GM18870 (cell line): ENCODE measurements around the gene ROR1.

Experiments
- ATAC-seq: cut with Tn5 transposase; IDR thresholded peaks from one replicate; pipeline ENCODE4 v1.9.1; 2021; ENCODE audit warnings: moderate library complexity; ENCODE audit not compliant: unreplicated experiment

ROR1 gene

GRCh38 chr1:63878932-63879331 lies 105.1 kb downstream of the ROR1 start:
- ATAC-seq = no peak

GRCh38 chr1:63880958-63881576 lies 107.2 kb downstream of the ROR1 start:
- no peak for ATAC-seq

GRCh38 chr1:63882048-63882704 lies 108.4 kb downstream of the ROR1 start:
- no peak for ATAC-seq

GRCh38 chr1:63883494-63884235 lies 109.8 kb downstream of the ROR1 start:
- no peak for ATAC-seq

GRCh38 chr1:63884486-63884885 lies 110.7 kb downstream of the ROR1 start:
- no peak for ATAC-seq

- ATAC-seq = no peak
Measured at GRCh38 chr1:63885899-63886298, 112.1 kb downstream of the ROR1 start.

GRCh38 chr1:63886340-63886739 lies 112.5 kb downstream of the ROR1 start:
- no peak for ATAC-seq

- peak; percentile 35 for ATAC-seq
Measured at GRCh38 chr1:63887809-63888208, 114.0 kb downstream of the ROR1 start.

- ATAC-seq = no peak
Measured at GRCh38 chr1:63888984-63889383, 115.2 kb downstream of the ROR1 start.

- ATAC-seq = no peak
Measured at GRCh38 chr1:63890468-63890867, 116.7 kb downstream of the ROR1 start.

GRCh38 chr1:63891060-63891690 lies 117.4 kb downstream of the ROR1 start:
- ATAC-seq = no peak

GRCh38 chr1:63892632-63893395 lies 119.0 kb downstream of the ROR1 start:
- ATAC-seq = peak; percentile 99

- ATAC-seq = no peak
Measured at GRCh38 chr1:63893976-63894375, 120.2 kb downstream of the ROR1 start.

- ATAC-seq = no peak
Measured at GRCh38 chr1:63894627-63895265, 120.9 kb downstream of the ROR1 start.

- ATAC-seq = no peak
Measured at GRCh38 chr1:63896755-63897154, 122.9 kb downstream of the ROR1 start.

- ATAC-seq = no peak
Measured at GRCh38 chr1:63898428-63899196, 124.8 kb downstream of the ROR1 start.

- ATAC-seq = no peak
Measured at GRCh38 chr1:63901094-63901493, 127.3 kb downstream of the ROR1 start.

GRCh38 chr1:63902844-63903589 lies 129.2 kb downstream of the ROR1 start:
- ATAC-seq = no peak
